CD4-positive, alpha-beta T cell treated with Interleukin-15 for 1 hour (primary cell): ENCODE data around the gene BACE1.
"Not testable (repeated sequence)": the region's sequence is repeated elsewhere in the genome, so short reads cannot be mapped to it uniquely, and the experiment has no call there.

Source experiments
- DNase-seq: peaks from one replicate; pipeline ENCODE4 v3.0.0-alpha.2; 2020

The BACE1 gene

GRCh38 chr11:117272175-117272574 lies 43.9 kb downstream of the BACE1 start:
- not testable (repeated sequence) for DNase-seq

DNA sequence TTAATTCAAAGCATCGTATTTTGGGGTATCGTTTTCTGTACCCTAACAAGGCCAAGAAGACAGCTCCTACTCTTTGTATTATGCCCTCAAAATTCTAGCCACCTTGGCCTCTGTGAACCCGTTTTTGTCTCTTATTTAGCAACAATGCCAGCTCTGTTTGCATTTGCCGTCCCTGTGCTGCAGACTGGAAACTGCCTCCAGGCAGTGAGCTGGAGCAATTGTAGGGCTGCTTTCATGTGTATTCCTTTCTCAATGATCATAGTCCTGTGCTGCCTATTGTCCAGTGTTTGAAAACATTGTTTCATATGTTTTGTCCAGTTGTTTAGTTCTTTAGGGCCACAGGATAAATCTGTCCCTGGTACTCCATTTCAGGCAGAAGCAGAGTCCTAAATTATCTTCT lies 44.8 kb downstream of the BACE1 start:
- no peak for DNase-seq

DNA sequence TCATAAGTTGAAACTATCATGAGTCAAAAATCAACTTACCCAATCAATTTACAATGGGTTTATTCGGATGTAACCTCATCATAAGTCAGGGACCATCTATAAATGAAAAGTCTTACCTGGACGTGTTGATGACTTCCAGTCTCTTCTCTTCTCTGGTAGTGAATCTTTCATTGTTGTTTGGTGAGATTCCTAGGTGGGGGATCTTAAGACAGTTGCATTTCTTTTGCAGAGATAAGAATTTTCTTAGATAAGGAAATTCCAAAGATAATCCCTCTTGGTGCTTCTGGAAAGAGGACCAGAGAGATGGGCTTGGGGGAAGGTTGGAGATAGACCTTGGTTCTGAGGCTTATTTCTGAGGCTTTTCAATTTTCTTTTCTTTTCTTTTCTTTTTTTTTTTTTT lies 46.2 kb downstream of the BACE1 start:
- no peak for DNase-seq

GRCh38 chr11:117265745-117266144 lies 50.3 kb downstream of the BACE1 start:
- no peak for DNase-seq

DNA sequence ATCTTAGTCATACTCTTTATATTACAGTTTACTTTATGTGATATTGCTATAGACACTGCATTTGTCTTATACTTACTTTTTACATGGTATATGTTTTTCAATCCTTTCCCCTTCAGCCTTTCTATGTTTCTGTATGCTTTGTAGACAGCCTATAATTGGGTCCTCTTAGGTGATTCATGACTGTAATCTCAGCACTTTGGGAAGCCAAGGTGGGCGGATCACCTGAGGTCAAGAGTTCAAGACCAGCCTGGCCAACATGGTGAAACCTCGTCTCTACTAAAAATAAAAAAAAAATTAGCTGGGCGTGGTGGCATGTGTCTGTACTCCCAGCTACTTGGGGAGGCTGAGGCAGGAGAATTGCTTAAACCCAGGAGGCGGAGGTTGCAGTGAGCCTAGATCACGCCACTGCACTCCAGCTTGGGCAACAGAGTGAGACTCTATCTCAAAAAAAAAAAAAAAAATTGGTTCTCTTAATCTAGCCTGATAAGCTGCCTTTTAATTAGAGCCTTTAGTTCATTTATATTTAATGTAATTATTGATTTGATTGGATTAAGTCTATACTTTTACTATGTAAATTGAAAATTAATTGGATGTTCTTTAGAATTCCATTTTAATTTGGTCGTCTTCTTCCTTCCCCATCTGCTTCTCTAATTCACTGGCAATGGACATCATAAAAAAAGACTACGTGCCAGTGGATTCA lies 51.3 kb downstream of the BACE1 start:
- DNase-seq, result not testable (repeated sequence)

GRCh38 chr11:117259417-117259816 lies 56.6 kb downstream of the BACE1 start:
- DNase-seq, result no peak

GRCh38 chr11:117258576-117258975 lies 57.5 kb downstream of the BACE1 start:
- no peak for DNase-seq

- DNase-seq, result no peak
Measured at GRCh38 chr11:117256573-117256972, 59.5 kb downstream of the BACE1 start.

DNA sequence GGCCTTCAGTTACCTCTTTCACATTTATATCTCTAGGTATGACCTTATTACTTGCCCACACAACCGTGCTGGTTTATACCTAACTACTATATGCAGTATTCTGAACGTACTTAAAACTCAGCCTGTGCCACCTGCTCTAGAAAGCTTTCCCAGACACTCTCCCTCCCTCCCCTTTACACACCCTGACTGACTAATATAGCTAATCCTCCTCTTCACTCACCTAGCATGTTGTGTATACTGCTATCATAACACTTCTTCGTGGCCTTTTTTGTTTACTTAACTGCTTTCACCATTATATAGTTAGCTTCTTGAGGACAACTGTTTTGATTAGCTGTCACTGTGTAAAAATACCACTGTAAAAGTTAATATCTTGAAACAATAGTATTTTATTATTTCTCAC lies 60.1 kb downstream of the BACE1 start:
- no peak for DNase-seq

GRCh38 chr11:117251506-117251905 lies 64.5 kb downstream of the BACE1 start:
- DNase-seq, result no peak

DNA sequence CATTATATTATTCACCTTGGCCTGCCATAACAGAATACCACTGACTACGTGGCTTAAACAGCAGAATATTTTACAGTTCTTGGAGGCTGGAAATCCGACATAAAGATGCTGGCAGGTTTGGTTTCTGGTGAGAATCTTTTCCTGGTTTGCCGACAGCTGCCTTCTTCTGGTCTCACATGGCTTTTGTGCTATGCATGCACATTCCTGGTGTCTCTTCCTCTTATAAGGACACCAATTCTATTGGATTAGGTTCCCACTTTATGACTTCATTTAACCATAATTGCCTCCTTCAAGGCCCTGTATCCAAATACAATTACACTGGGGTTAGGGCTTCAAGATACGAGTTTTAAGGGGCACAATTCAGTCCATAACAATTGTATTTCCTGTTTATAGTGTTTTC lies 66.5 kb downstream of the BACE1 start:
- no peak for DNase-seq

GRCh38 chr11:117248341-117248740 lies 67.7 kb downstream of the BACE1 start:
- no peak for DNase-seq

DNA sequence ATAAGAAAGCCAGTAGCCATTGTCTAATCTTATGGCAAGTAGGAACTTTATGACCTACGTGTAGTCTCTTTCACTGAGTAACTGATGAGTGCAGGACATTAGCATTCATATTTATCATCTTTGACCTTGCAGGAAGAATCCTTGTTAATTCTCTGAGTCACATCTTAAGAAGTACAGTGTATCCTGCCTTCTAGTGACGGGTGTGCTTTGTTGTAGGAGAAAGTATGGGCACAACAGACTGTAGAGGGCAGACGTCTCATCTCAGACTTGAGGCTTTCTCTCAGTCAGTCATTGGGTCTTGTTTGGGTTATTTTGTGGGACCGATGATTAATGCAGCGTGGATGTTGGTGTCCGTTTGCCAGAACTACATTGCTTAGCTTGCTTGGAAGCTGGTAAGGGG lies 76.8 kb downstream of the BACE1 start:
- no peak for DNase-seq

DNA sequence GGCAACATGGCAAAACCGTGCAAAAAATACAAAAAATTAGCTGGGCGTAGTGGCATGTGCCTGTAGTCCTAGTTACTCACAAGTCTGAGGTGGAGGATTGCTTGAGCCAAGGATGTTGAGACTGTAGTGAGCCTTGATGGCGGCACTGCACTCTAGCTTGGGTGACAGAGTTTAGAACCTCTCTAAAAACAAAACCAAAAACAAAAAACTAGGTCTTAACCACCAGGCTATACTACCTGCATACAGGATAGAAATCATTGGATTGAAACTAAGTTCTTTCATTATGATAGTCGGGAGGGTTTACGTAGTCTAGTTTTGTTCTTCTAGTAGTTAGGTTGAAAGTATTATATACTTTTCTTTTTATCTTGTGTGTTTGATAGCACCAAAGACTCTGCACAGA lies 77.8 kb downstream of the BACE1 start:
- no peak for DNase-seq
